ENCODE data around the gene BPNT1.

- no peak for TF ChIP-seq POLR2A (IDR thresholded peaks at IDR 0.05)
- TF ChIP-seq, protein P1, sequence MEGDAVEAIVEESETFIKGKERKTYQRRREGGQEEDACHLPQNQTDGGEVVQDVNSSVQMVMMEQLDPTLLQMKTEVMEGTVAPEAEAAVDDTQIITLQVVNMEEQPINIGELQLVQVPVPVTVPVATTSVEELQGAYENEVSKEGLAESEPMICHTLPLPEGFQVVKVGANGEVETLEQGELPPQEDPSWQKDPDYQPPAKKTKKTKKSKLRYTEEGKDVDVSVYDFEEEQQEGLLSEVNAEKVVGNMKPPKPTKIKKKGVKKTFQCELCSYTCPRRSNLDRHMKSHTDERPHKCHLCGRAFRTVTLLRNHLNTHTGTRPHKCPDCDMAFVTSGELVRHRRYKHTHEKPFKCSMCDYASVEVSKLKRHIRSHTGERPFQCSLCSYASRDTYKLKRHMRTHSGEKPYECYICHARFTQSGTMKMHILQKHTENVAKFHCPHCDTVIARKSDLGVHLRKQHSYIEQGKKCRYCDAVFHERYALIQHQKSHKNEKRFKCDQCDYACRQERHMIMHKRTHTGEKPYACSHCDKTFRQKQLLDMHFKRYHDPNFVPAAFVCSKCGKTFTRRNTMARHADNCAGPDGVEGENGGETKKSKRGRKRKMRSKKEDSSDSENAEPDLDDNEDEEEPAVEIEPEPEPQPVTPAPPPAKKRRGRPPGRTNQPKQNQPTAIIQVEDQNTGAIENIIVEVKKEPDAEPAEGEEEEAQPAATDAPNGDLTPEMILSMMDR (IDR thresholded peaks at IDR 0.05 in 4 of 5, conservative IDR thresholded peaks at IDR 0.05 in 1 of 5): no peak
These were observed 12.5 kb downstream of the BPNT1 start for GRCh38 chr1:220076861-220077762.

All from gastrocnemius medialis (tissue), 4 donors.